HepG2 (cell line): ENCODE results near the gene TMEM253. TPM values are rescaled to one million over a fixed set of nuclear protein-coding genes. Genes with fewer than 3 reads are reported as not detected.

Source experiments
- CBX2 ChIP-seq, 2 experiments: fragments of 200-600 bp in 1 of 2; sonication (generic); formaldehyde crosslinking in 1 of 2; IDR thresholded peaks; 2 replicates each; pipeline versions ENCODE4 v1.7.0 to v1.8.1; 2018 to 2022; ENCODE audit warnings: low read depth in 2 of 2, low read length in 1 of 2, mild to moderate bottlenecking in 1 of 2, missing genetic modification reagents in 1 of 2
- EZH2 ChIP-seq: conservative IDR thresholded peaks from 2 replicates; pipeline ENCODE4 v1.6.1; 2012; ENCODE audit warnings: mild to moderate bottlenecking, low read depth, low read length, moderate library complexity
- GPBP1L1 ChIP-seq: sonication (generic); formaldehyde crosslinking; IDR thresholded peaks from 2 replicates; pipeline ENCODE4 v1.5.0; 2020; ENCODE audit warnings: mild to moderate bottlenecking, missing genetic modification reagents
- HHEX ChIP-seq: IDR thresholded peaks from 2 replicates; pipeline ENCODE4 v1.6.1; 2016; ENCODE audit warnings: control low read depth
- HNF1B ChIP-seq: sonication (generic); formaldehyde crosslinking; IDR thresholded peaks from 2 replicates; pipeline ENCODE4 v1.5.1; 2020; ENCODE audit warnings: mild to moderate bottlenecking, moderate library complexity, missing genetic modification reagents
- IRX3 ChIP-seq: sonication (generic); formaldehyde crosslinking; IDR thresholded peaks from 2 replicates; pipeline ENCODE4 v1.8.1; 2023; ENCODE audit warnings: mild to moderate bottlenecking, low read depth, missing genetic modification reagents, borderline replicate concordance
- MAF1 ChIP-seq: sonication (generic); formaldehyde crosslinking; IDR thresholded peaks from 2 replicates; pipeline ENCODE4 v1.5.0; 2020; ENCODE audit warnings: missing genetic modification reagents, borderline replicate concordance
- MEF2D ChIP-seq: sonication (generic); formaldehyde crosslinking; IDR thresholded peaks from 2 replicates; pipeline ENCODE4 v1.5.1; 2020; ENCODE audit warnings: mild to moderate bottlenecking, missing genetic modification reagents
- NCOA2 ChIP-seq: sonication (generic); formaldehyde crosslinking; IDR thresholded peaks from 2 replicates; pipeline ENCODE4 v1.8.0; 2022; ENCODE audit warnings: inconsistent platforms
- NKX3-1 ChIP-seq: sonication (generic); formaldehyde crosslinking; IDR thresholded peaks from 2 replicates; pipeline ENCODE4 v1.5.0; 2020; ENCODE audit warnings: missing genetic modification reagents
- PRDM4 ChIP-seq: sonication (generic); formaldehyde crosslinking; IDR thresholded peaks from 2 replicates; pipeline ENCODE4 v1.9.0; 2021; ENCODE audit warnings: missing genetic modification reagents, borderline replicate concordance
- REXO4 ChIP-seq: sonication (generic); formaldehyde crosslinking; IDR thresholded peaks from 2 replicates; pipeline ENCODE4 v1.8.0; 2022; ENCODE audit warnings: missing genetic modification reagents, mild to moderate bottlenecking, borderline replicate concordance
- SMYD3 ChIP-seq: sonication (generic); formaldehyde crosslinking; IDR thresholded peaks from 2 replicates; pipeline ENCODE4 v1.8.1; 2023; ENCODE audit warnings: mild to moderate bottlenecking, missing genetic modification reagents
- XRCC5 ChIP-seq: fragments of 200-400 bp; formaldehyde crosslinking; optimal IDR thresholded peaks from 2 replicates; pipeline ENCODE3; 2017; ENCODE audit warnings: mild to moderate bottlenecking, low read length
- ZBTB21 ChIP-seq: sonication (generic); formaldehyde crosslinking; IDR thresholded peaks from 2 replicates; pipeline ENCODE4 v1.4.0; 2020; ENCODE audit warnings: missing genetic modification reagents
- ZEB1 ChIP-seq: IDR thresholded peaks from 2 replicates; pipeline ENCODE4 v1.6.1; 2012; ENCODE audit warnings: mild to moderate bottlenecking, low read depth, inconsistent platforms; ENCODE audit not compliant: insufficient replicate concordance
- ZNF3 ChIP-seq: IDR thresholded peaks from 2 replicates; pipeline ENCODE4 v1.7.0; 2017; ENCODE audit warnings: inconsistent platforms
- ZNF30 ChIP-seq: sonication (generic); formaldehyde crosslinking; IDR thresholded peaks from 2 replicates; pipeline ENCODE4 v1.5.0; 2020; ENCODE audit warnings: mild to moderate bottlenecking, missing genetic modification reagents
- ZNF432 ChIP-seq: sonication (generic); formaldehyde crosslinking; IDR thresholded peaks from 2 replicates; pipeline ENCODE4 v1.5.0; 2020; ENCODE audit warnings: missing genetic modification reagents, mild to moderate bottlenecking, borderline replicate concordance
- ZNF563 ChIP-seq: sonication (generic); formaldehyde crosslinking; IDR thresholded peaks from 2 replicates; pipeline ENCODE4 v1.8.0; 2022; ENCODE audit warnings: mild to moderate bottlenecking, moderate library complexity, missing genetic modification reagents
- ZNF572 ChIP-seq: sonication (generic); formaldehyde crosslinking; IDR thresholded peaks from 2 replicates; pipeline ENCODE4 v1.5.1; 2020; ENCODE audit warnings: mild to moderate bottlenecking, missing genetic modification reagents
- ZNF766 ChIP-seq: sonication (generic); formaldehyde crosslinking; IDR thresholded peaks from 2 replicates; pipeline ENCODE4 v1.5.0; 2020; ENCODE audit warnings: missing genetic modification reagents, borderline replicate concordance
- polyA plus RNA-seq, 8 experiments: library from polyadenylated mRNA; depleted of rRNA in 3 of 8; stranded (reverse) in 7 of 8; unstranded in 1 of 8; fragments of >200 nt; fragmentation: Illumina TruSeq in 4 of 8; extraction: Trizol in 4 of 8; gene quantifications; 2 replicates each; pipeline versions ENCODE4 v1.2.1 to v1.2.3, GENCODE V29; 2011 to 2016; ENCODE audit warnings: low read depth in 4 of 8, missing spikeins in 1 of 8, mixed read lengths in 1 of 8; ENCODE audit not compliant: insufficient read depth in 1 of 8
- total RNA-seq, 5 experiments: library from RNA; depleted of rRNA; stranded (reverse); fragments of >200 nt; fragmentation: Illumina TruSeq; extraction: Trizol; gene quantifications; 2 replicates each; pipeline ENCODE4 v1.2.3, GENCODE V29; 2016; ENCODE audit warnings: low read depth in 1 of 5
- TF ChIP-seq, protein P1 (sequence below): sonication (generic); formaldehyde crosslinking; IDR thresholded peaks from 2 replicates; pipeline ENCODE4 v1.5.0; 2020; ENCODE audit warnings: mild to moderate bottlenecking, missing genetic modification reagents

The TMEM253 gene
- total and polyA plus RNA-seq, 2 of the 13 experiments (the other 11 are each of a cell fraction or from before 2014, with no cell fraction given): 0.29 to 0.45 TPM

DNA sequence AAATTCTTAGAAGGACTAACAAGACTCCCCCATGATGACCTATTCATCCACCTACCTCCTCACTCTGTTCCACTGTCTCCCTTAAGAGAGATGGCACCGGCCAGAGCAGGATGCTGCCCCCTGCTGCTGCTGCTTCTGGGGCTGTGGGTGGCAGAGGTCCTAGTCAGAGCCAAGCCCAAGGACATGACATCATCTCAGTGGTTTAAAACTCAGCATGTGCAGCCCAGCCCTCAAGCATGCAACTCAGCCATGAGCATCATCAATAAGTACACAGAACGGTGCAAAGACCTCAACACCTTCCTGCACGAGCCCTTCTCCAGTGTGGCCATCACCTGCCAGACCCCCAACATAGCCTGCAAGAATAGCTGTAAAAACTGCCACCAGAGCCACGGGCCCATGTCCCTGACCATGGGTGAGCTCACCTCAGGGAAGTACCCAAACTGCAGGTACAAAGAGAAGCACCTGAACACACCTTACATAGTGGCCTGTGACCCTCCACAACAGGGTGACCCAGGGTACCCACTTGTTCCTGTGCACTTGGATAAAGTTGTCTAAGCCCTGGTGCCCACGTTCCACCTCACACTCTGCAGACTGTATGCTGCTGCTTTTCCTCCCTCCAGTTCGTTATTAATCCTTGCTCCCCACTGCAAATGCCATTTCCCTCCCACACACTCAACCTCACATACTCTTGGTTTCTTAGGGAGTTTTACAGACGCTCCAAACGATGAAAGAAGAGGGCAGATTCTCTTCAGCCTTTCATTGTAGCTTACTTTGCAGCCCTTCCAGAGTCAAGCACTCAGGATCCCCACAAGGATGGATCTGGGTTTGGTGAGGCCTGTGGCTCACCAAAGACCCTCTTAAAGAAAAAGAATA, 42.8 kb upstream of the TMEM253 start, which contains the start of gene RNASE8 (continued):
- TF ChIP-seq ZNF766 (CRISPR knock-in tag): no peak
- TF ChIP-seq NCOA2: no peak
- TF ChIP-seq ZEB1: no peak
- TF ChIP-seq PRDM4 (CRISPR knock-in tag): no peak
- no peak for TF ChIP-seq ZNF432 (CRISPR knock-in tag)
- TF ChIP-seq IRX3: no peak
- no peak for TF ChIP-seq MAF1 (CRISPR knock-in tag)
- no peak for TF ChIP-seq HNF1B (CRISPR knock-in tag)
- TF ChIP-seq ZNF563 (CRISPR knock-in tag): no peak
- no peak for TF ChIP-seq ZBTB21
- TF ChIP-seq SMYD3 (CRISPR knock-in tag): no peak
- TF ChIP-seq ZNF572 (CRISPR knock-in tag): no peak
- no peak for TF ChIP-seq NKX3-1 (CRISPR knock-in tag)
- no peak for TF ChIP-seq CBX2 (IDR thresholded peaks at IDR 0.05; ENCODE audit: low read depth, low read length)
- TF ChIP-seq CBX2 (CRISPR knock-in tag; IDR thresholded peaks at IDR 0.05; ENCODE audit: low read depth): no peak
- TF ChIP-seq MEF2D (CRISPR knock-in tag): peak; percentile 46; the same call in 1 of the 2 replicates
- TF ChIP-seq REXO4 (CRISPR knock-in tag): no peak
- no peak for TF ChIP-seq HHEX (CRISPR knock-in tag)
- TF ChIP-seq GPBP1L1: no peak
- no peak for TF ChIP-seq EZH2
- TF ChIP-seq XRCC5: peak; percentile 41
- no peak for TF ChIP-seq ZNF3 (CRISPR knock-in tag)
- no peak for TF ChIP-seq ZNF30 (CRISPR knock-in tag)
- TF ChIP-seq, protein P1, sequence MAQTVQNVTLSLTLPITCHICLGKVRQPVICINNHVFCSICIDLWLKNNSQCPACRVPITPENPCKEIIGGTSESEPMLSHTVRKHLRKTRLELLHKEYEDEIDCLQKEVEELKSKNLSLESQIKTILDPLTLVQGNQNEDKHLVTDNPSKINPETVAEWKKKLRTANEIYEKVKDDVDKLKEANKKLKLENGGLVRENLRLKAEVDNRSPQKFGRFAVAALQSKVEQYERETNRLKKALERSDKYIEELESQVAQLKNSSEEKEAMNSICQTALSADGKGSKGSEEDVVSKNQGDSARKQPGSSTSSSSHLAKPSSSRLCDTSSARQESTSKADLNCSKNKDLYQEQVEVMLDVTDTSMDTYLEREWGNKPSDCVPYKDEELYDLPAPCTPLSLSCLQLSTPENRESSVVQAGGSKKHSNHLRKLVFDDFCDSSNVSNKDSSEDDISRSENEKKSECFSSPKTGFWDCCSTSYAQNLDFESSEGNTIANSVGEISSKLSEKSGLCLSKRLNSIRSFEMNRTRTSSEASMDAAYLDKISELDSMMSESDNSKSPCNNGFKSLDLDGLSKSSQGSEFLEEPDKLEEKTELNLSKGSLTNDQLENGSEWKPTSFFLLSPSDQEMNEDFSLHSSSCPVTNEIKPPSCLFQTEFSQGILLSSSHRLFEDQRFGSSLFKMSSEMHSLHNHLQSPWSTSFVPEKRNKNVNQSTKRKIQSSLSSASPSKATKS: no peak
